ENCODE data around the gene MSANTD2. TPM values are rescaled to one million over a fixed set of nuclear protein-coding genes. Genes with fewer than 3 reads are reported as not detected.
A peak's percentile ranks its signal among the peaks of the same experiment; 100 is the strongest.

The MSANTD2 gene
- total RNA-seq, 1 donor from 2014 or later, result 5.3 TPM

DNA sequence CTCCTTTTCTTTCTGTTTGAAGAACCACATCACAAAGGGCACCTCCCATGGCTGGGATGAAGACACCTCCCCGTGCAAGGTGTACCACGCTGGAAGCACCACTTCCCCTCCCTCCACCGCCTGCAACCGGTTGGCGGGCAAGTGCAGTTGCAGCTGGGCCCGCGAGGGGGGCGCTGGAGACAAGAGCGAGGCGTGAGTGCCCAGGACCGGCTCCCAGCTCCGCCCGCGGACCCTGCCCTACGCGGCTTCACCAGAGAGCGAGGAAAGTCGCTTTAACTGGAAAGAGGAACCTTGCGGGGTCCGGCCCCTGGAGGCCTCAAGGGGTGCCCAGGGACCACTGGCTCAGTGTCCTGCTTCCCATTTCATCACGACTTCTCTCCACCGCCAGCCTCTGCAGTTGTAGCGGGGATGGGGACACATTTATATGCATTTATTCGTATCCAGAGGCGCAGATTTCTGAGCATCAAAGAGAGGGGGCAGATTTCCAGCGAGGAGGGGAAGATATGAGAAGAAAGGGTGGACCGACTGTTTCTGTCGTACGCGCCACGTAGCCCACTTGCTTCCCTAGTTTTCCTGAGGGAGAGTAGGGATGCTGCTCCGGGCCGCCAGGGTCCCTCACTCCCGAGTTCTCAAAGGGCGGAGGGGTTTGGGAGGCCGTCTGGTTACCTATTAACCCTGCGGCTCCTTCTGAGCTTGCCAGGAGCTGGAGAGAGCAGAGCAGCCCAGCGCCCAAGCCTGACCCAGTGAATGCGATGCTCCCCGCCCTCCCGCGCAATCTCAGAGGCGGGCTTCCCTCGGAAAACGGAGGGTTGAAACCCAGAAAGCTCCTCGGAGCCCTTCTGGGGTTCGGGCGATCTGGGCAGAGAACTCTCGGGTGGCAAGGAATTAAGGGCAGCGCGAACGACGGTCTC lies 41.6 kb downstream of the MSANTD2 start:
- intact Hi-C loops (cut with DNase I), result no loop called here

GRCh38 chr11:124757320-124757719 lies 42.9 kb downstream of the MSANTD2 start:
- DNase-seq (ENCODE audit: low spot score), result no peak
- intact Hi-C loops (cut with DNase I), result no loop called here

More for the DNA sequence above, 41.6 kb downstream of the MSANTD2 start:
- DNase-seq (ENCODE audit: low spot score), result peak; percentile 85

DNA sequence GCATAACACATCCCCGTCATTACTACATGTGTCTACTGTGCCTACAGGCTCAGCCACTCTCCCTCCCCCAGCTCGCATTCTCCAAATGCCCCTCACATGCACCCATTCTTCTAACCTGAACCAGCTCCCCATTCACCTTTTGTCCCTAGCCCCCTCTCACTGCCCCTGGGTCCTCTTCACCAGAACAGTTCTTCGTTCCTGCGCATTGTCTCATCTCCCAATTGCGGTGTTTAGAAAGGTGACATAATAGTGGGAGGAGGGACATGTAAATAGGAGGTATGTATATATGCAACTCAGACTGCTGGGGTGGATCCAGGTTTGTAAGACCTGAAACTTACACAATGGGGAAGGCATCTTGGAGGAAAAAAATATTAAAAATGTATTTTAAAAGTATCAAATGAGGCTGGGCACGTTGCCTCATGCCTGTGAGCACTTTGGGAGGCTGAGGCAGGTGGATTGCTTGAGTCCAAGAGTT lies 43.4 kb downstream of the MSANTD2 start:
- intact Hi-C loops (cut with DNase I), result no loop called here
- DNase-seq (ENCODE audit: low spot score), result no peak

- intact Hi-C loops (cut with DNase I), result no loop called here
- no peak for DNase-seq (ENCODE audit: low spot score)
Measured at GRCh38 chr11:124756033-124756752, 44.0 kb downstream of the MSANTD2 start.

DNA sequence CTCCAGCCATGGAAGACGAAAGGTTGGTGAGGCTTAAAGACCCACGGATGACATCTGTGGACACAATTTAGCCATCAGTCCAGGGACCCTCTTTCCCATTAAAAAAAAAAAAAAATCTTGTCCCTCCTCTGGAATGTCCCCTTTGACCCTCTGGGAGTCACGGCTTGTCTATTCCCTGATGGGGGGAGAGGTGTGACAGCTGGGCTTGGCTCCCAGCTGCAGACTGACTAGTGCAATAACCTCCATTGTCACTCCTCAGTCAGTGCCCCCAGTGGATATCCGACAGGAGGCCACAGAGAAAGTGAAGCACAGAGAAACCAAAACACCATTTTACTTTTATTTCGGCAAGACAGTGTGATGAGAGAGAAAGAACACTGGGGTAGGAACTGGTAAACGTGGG lies 45.5 kb downstream of the MSANTD2 start:
- intact Hi-C loops (cut with DNase I), result no loop called here

GRCh38 chr11:124754309-124754708 lies 45.9 kb downstream of the MSANTD2 start:
- intact Hi-C loops (cut with DNase I), result no loop called here

More for the DNA sequence above, 45.5 kb downstream of the MSANTD2 start:
- DNase-seq (ENCODE audit: low spot score), result no peak

DNA sequence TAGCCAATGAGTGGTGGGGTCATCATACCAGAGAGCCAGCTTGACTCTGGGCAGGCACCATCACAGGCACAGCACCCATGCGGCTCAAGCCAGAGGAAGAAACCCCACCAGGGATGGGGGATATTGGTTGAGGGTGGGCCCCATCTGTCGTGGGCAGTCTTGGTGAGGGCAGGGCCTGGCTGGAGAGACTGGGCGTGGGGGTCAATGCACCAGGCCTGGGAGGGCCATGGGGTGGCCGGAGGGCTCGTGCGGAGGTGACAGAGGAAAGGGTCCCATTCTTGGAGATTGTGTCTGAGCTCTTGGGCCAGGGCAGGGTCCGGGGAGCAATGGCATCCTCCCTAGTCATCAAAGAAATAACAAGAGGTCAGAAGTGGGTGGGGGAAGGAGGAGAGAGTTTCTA lies 46.6 kb downstream of the MSANTD2 start:
- DNase-seq (ENCODE audit: low spot score), result no peak
- intact Hi-C loops (cut with DNase I), result no loop called here

More at GRCh38 chr11:124754309-124754708, 45.9 kb downstream of the MSANTD2 start:
- DNase-seq (ENCODE audit: low spot score), result no peak

- DNase-seq (ENCODE audit: low spot score), result no peak
- intact Hi-C loops (cut with DNase I), result no loop called here
Measured at GRCh38 chr11:124753205-124753604, 47.0 kb downstream of the MSANTD2 start.

DNA sequence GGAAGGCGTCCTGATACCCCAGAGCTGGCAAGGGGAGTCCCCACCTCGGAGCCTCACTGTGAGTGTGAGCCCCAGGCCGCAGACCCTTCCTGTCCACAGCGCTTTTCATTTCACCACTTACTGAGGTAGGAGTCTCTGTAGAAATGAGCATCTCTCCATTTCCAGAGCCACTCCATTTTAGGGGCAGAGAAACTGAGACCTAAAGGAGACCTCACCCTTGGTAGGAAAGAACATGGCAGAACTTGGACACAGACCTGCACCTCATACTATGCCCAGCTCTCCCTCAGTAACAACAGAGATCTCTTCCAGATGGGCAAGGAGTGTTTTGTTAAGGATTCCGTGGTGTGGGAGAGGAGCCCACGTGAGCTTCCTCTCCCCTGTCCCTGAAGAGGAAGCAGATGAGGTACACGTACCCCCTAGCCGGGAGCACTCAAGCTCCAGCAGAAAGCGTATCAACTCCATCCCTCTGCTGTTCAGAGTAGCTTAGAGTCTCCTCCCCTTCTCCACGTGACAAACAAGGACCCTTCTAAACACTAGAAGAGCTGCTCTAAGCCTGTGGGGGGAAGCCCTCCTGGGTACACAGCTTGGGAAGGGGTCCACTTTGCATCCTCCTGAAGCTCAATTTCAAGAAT lies 47.6 kb downstream of the MSANTD2 start:
- DNase-seq (ENCODE audit: low spot score), result no peak
- intact Hi-C loops (cut with DNase I), result no loop called here

DNA sequence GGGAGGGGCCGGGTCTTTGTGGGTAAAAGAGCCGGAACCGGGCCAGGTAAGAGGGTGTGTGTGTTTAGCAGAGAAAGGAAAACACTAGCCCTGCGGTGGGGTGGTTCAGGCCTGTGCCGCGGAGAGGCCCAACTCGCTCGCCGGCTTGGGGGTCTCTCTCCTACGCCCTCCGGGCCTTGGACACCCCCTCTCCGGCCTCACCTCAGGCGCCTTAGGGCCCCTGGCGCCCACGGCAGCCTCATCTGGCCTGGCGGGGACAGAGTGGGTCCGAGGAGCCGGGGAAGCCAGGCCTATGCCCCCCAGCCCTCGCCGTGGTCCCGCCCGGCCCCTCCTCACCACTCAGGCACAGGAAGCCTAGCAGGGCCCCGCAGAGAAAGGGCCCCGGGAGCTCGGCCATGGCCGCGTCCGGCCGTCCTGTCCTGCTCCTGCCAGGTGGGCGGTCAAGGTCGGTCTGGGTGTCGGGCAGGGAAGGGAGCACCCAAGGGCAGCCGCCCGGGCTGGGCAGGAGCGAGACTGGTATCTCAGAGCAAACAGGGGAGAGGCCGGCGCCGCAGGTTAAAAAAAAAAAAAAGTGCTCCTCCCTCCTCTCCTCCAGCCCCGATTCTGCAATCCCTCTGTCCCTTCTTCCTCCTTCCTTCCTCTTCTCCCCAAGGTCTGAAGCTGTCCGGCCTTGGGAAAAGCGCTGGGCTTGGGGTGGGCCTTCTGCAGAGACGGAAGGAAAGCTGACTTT lies 48.3 kb downstream of the MSANTD2 start, which contains the start of gene VSIG2:
TSS of gene VSIG2 (minus strand) at position 515 of the 730 bp plus-strand sequence. CDS start at position 397, 118 bp downstream.
- DNase-seq (ENCODE audit: low spot score), result no peak

GRCh38 chr11:124751391-124751740 lies 48.8 kb downstream of the MSANTD2 start:
- intact Hi-C loops (cut with DNase I), result no loop called here
- no peak for DNase-seq (ENCODE audit: low spot score)

More for the DNA sequence above, 48.3 kb downstream of the MSANTD2 start, which contains the start of gene VSIG2:
- intact Hi-C loops (cut with DNase I), result no loop called here

DNA sequence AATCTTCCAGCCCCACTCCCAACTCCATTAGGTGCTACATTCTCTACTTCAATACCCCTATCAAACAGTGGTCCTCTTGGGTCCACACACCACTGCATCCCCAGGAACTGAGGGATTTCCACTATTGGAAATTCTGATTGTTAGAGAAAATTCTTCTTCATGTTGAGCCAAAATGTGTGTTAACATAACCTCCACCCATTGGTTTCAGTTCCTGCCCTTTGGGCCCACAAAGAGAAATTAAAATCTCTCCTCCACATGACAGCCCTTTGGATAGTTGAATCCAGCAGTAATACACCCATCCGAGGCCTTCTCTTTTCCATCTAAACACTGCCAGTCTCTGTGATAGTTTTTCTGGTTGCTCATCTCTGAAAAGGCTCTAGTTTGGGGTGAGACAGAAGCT lies 50.3 kb downstream of the MSANTD2 start:
- no peak for DNase-seq (ENCODE audit: low spot score)
- intact Hi-C loops (cut with DNase I), result no loop called here

GRCh38 chr11:124748481-124749343 lies 51.5 kb downstream of the MSANTD2 start:
- DNase-seq (ENCODE audit: low spot score), result no peak

DNA sequence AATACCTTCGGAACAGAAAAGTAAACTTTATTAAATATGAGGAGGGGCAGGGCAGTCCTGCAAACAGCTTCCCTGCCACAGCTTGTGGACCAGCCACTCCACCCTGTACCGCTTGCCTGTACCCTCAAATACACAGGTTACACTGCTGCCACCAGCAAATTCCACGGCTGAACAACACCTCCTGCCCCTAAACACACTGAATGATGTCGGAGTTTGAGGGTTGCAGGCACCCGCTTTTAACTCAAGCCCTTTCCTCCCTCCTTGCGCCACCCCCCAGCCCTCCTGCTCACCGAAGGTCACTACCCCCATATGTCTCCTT lies 52.1 kb downstream of the MSANTD2 start:
- intact Hi-C loops (cut with DNase I), result no loop called here
- DNase-seq (ENCODE audit: low spot score), result no peak

More at GRCh38 chr11:124748481-124749343, 51.5 kb downstream of the MSANTD2 start:
- intact Hi-C loops (cut with DNase I), result no loop called here

- intact Hi-C loops (cut with DNase I), result no loop called here
- no peak for DNase-seq (ENCODE audit: low spot score)
Measured at GRCh38 chr11:124747406-124748099, 52.7 kb downstream of the MSANTD2 start.

DNA sequence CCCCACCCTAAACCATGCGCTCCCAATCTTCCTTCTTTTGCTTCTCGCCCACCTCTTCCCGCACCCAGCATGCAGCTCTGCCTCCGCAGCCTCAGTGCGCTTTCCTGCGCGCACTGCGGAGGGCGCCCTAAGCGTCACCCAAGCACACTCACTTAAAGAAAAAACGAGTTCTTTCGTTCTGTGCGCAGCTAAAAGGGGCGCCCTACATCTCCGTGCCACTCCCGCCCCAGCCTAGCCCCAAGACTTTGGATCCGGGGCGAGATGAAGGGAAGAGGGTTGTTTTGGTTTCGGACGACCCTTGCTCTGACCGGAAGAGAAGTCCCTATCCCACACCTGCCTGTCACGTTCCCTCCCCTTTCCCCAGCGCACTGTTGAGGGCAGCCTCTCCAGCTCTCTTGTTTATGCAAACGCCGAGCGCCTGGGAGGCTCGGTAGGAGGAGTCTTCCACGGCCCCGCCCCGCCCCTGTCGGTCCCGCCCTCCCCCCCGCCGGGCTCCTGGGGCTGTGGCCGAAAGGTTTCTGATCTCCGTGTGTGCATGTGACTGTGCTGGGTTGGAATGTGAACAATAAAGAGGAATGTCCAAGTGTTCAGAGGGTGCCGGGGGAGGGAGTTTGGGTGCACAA lies 53.5 kb downstream of the MSANTD2 start:
- intact Hi-C loops (cut with DNase I), result no loop called here
- DNase-seq (ENCODE audit: low spot score), result peak; percentile 89

GRCh38 chr11:124745835-124746620 lies 54.2 kb downstream of the MSANTD2 start:
- intact Hi-C loops (cut with DNase I), result no loop called here
- DNase-seq (ENCODE audit: low spot score), result no peak
